Measurements from ENCODE around the gene IFI16.
"Not testable (repeated sequence)": the region's sequence is repeated elsewhere in the genome, so short reads cannot be mapped to it uniquely, and the experiment has no call there.

Gene IFI16

DNA sequence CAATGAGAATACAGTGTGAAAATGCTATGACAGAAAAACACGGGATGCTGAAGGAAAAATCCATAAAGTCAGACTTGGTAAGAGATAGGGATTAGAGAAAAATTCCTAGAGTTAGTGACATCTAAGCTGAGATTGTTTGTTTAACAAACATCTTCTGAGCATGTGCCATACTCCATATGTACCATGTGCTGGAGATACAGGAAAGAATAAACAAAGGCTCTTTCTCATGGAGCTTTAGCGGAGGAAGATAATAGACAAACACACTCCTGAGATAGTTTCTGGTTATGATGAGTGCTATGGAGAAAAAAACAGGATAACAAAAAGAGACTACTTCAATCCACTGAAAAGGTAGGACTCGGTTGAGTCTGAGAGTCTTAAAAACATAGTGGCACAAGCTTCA is 88.9 kb downstream of the IFI16 start:
- no peak for DNase-seq (ENCODE audit: low read depth)

DNA sequence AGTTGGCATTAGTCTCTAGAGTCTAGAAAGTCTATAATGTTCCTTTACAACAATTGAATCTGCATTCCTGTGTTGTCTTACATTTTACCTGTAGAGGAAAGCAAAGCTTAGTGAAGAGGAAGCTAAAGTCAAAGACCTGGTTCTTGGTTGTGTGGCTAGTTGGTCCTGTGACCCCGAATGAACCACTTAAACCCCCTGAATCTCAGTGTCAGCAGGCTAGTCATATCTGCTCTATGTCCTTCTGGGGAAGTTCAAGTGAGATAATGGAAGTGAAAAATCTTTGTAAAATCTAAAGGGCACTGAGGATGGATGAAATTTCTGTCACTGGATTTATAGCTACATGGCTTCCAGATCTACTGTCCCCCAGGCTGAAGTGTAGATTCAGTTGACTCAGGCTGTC is 90.9 kb downstream of the IFI16 start:
- DNase-seq (ENCODE audit: low read depth): no peak

GRCh38 chr1:159103021-159103420 is 93.3 kb downstream of the IFI16 start:
- not testable (repeated sequence) for DNase-seq (ENCODE audit: low read depth)

Measured in activated T-helper 9 cell treated with anti-CD3 and anti-CD28 coated beads, Interleukin-2, amount 50 U/mL, for 16 hours (primary cell).